Left ventricle myocardium inferior (tissue), 1 donor: ENCODE results near the gene RNU6-7. TPM values are rescaled to one million over a fixed set of nuclear protein-coding genes. Genes with fewer than 3 reads are reported as not detected.

Source experiments
- DNase-seq: peaks from one replicate; pipeline ENCODE4 v3.0.0-alpha.2; 2020
- H3K27ac ChIP-seq: fragments of 200-600 bp; replicated peaks from 2 replicates; pipeline ENCODE4 v1.8.0; 2021
- H3K27me3 ChIP-seq: fragments of 200-600 bp; 2 replicates; pipeline ENCODE4 v1.8.0; 2021; ENCODE audit warnings: low read depth
- H3K36me3 ChIP-seq: fragments of 200-600 bp; 2 replicates; pipeline ENCODE4 v1.8.0; 2021
- H3K4me1 ChIP-seq: fragments of 200-600 bp; 2 replicates; pipeline ENCODE4 v1.8.0; 2021
- H3K4me3 ChIP-seq: fragments of 200-600 bp; 2 replicates; pipeline ENCODE4 v1.8.0; 2021; ENCODE audit warnings: mild to moderate bottlenecking, moderate library complexity
- H3K9me3 ChIP-seq: fragments of 200-600 bp; replicated peaks from 2 replicates; pipeline ENCODE4 v1.8.0; 2021
- CTCF ChIP-seq: fragments of 200-600 bp; IDR thresholded peaks from 2 replicates; pipeline ENCODE4 v1.8.0; 2021; ENCODE audit warnings: antibody characterized with exemption, mild to moderate bottlenecking, borderline replicate concordance
- intact Hi-C: fragments of 100-400 bp; cut with micrococcal nuclease; formaldehyde crosslinking; loops from one replicate; pipeline ENCODE4 v1.11.0; 2022
- total RNA-seq: library from RNA; stranded (reverse); fragmentation: NEBNext Ultra II Directional; extraction: Animal tissue kit (Norgen Biotek cat#: 25700); gene quantifications from one replicate; pipeline ENCODE4 v1.2.1, GENCODE V29; 2021
- donor health status: DM: no; HTN: yes; CAD: no; lungs with severe emphysema.

Gene RNU6-7
- total RNA-seq, 1 donor from 2014 or later: not detected

- Histone ChIP-seq H3K9me3 (no peaks in the 10 kb centered on the region), H3K36me3 (no peaks in the 10 kb centered on the region), H3K4me3 (no peak overlapping the region), H3K27me3 (no peaks in the 10 kb centered on the region), H3K27ac (peak overlapping the region; percentile 76), H3K4me1 (peaks cover 31% of the 10 kb centered on the region)
- no peak for TF ChIP-seq CTCF
- intact Hi-C loops: no loop called here
- no peak for DNase-seq
Measured at GRCh38 chr14:32233260-32233659, 31.4 kb downstream of the RNU6-7 start.

- H3K4me1 ChIP-seq: no peaks in the 10 kb centered on the region
Measured at GRCh38 chr14:32244404-32244803, 42.6 kb downstream of the RNU6-7 start.

GRCh38 chr14:32246751-32247150 is 44.9 kb downstream of the RNU6-7 start:
- no peaks in the 10 kb centered on the region for H3K9me3 ChIP-seq
- peaks cover 7% of the 10 kb centered on the region for H3K4me1 ChIP-seq
- no peak for TF ChIP-seq CTCF
- H3K27me3 ChIP-seq: no peaks in the 10 kb centered on the region
- no peak for DNase-seq
- no peaks in the 10 kb centered on the region for H3K36me3 ChIP-seq
- no peak overlapping the region for H3K4me3 ChIP-seq
- H3K27ac ChIP-seq: no peak overlapping the region
- intact Hi-C loops: no loop called here

More at GRCh38 chr14:32244404-32244803, 42.6 kb downstream of the RNU6-7 start:
- no peak overlapping the region for H3K27ac ChIP-seq
- DNase-seq: no peak
- intact Hi-C loops: no loop called here
- H3K36me3 ChIP-seq: no peaks in the 10 kb centered on the region
- peak; percentile 11 for TF ChIP-seq CTCF
- no peak overlapping the region for H3K4me3 ChIP-seq
- no peaks in the 10 kb centered on the region for H3K9me3 ChIP-seq
- H3K27me3 ChIP-seq: no peaks in the 10 kb centered on the region

- Histone ChIP-seq H3K4me1 (peaks cover 18% of the 10 kb centered on the region), H3K27me3 (no peaks in the 10 kb centered on the region), H3K36me3 (no peaks in the 10 kb centered on the region), H3K4me3 (no peak overlapping the region), H3K9me3 (no peaks in the 10 kb centered on the region), H3K27ac (no peak overlapping the region)
- DNase-seq: no peak
- TF ChIP-seq CTCF: no peak
- intact Hi-C loops: no loop called here
Measured at GRCh38 chr14:32249371-32249770, 47.5 kb downstream of the RNU6-7 start.

- no peak for TF ChIP-seq CTCF
- Histone ChIP-seq H3K27ac (no peak overlapping the region), H3K4me1 (peaks cover 22% of the 10 kb centered on the region), H3K27me3 (no peaks in the 10 kb centered on the region), H3K9me3 (no peaks in the 10 kb centered on the region), H3K4me3 (no peak overlapping the region), H3K36me3 (no peaks in the 10 kb centered on the region)
- no peak for DNase-seq
- intact Hi-C loops: loop anchor here (5.0 to 10.0 kb wide), 3 partner anchors 177 to 737 kb away; no protein-coding TSS in a partner anchor
Measured at GRCh38 chr14:32249780-32250179, 47.9 kb downstream of the RNU6-7 start.
